ENCODE measurements around the gene DPH1.
A peak's percentile ranks its signal among the peaks of the same experiment; 100 is the strongest.
"Not testable (repeated sequence)": the region's sequence is repeated elsewhere in the genome, so short reads cannot be mapped to it uniquely, and the experiment has no call there.

The DPH1 gene

GRCh38 chr17:2029911-2030778, at the start of gene DPH1:
DPH1 (plus strand) TSS chr17:2030153; CDS start chr17:2030170, 17 bp downstream.
- DNase-seq: peak; percentile 89

- no peak for DNase-seq
Measured at GRCh38 chr17:1980665-1981250, 49.2 kb upstream of the DPH1 start.

GRCh38 chr17:1982793-1983366, 47.1 kb upstream of the DPH1 start:
- not testable (repeated sequence) for DNase-seq

- no peak for DNase-seq
Measured at GRCh38 chr17:1985093-1985492, 44.9 kb upstream of the DPH1 start.

- DNase-seq: no peak
Measured at GRCh38 chr17:1985686-1986085, 44.3 kb upstream of the DPH1 start.

- no peak for DNase-seq
Measured at GRCh38 chr17:1986783-1987451, 43.0 kb upstream of the DPH1 start.

GRCh38 chr17:1989135-1989534, 40.8 kb upstream of the DPH1 start:
- no peak for DNase-seq

GRCh38 chr17:1992541-1992940, 37.4 kb upstream of the DPH1 start:
- DNase-seq: no peak

GRCh38 chr17:1994707-1995106, 35.2 kb upstream of the DPH1 start:
- no peak for DNase-seq

- no peak for DNase-seq
Measured at GRCh38 chr17:1995321-1995892, 34.5 kb upstream of the DPH1 start.

GRCh38 chr17:1995907-1996799, 33.8 kb upstream of the DPH1 start:
- DNase-seq: no peak

GRCh38 chr17:1996800-1997288, 33.1 kb upstream of the DPH1 start:
- DNase-seq: no peak

- no peak for DNase-seq
Measured at GRCh38 chr17:1997289-1997926, 32.5 kb upstream of the DPH1 start.

- no peak for DNase-seq
Measured at GRCh38 chr17:1997927-1998742, 31.8 kb upstream of the DPH1 start.

- DNase-seq: no peak
Measured at GRCh38 chr17:1999557-2000251, 30.2 kb upstream of the DPH1 start.

- DNase-seq: no peak
Measured at GRCh38 chr17:2002767-2003329, 27.1 kb upstream of the DPH1 start.

GRCh38 chr17:2003525-2003924, 26.4 kb upstream of the DPH1 start:
- no peak for DNase-seq

- DNase-seq: no peak
Measured at GRCh38 chr17:2004435-2004952, 25.5 kb upstream of the DPH1 start.
